Measurements from ENCODE around the gene PRRT1B. TPM values are rescaled to one million over a fixed set of nuclear protein-coding genes. Genes with fewer than 3 reads are reported as not detected.

The PRRT1B gene
- total and polyA plus RNA-seq, 2 of the 4 experiments (the other 2 are of a cell fraction): not detected

GRCh38 chr9:131583337-131583645 is 38.0 kb downstream of the PRRT1B start:
- Histone ChIP-seq H3K9me1 (ENCODE audit: insufficient read depth, low read length) (no peaks in the 10 kb centered on the region), H3K18ac (ENCODE audit: low read depth, low read length) (no peak overlapping the region), H4K20me1 (ENCODE audit: insufficient read depth, low read length) (no peaks in the 10 kb centered on the region), H3K4me1 (ENCODE audit: control insufficient read depth, insufficient read depth, low read length) (no peaks in the 10 kb centered on the region), H2BK5ac (ENCODE audit: low read depth, low read length, poor library complexity, severe bottlenecking) (no peak overlapping the region), H4K91ac (ENCODE audit: insufficient read depth, low read depth, low read length) (no peak overlapping the region), H2BK15ac (ENCODE audit: low read depth, low read length) (no peak overlapping the region), H3K9ac (ENCODE audit: low read depth, low read length) (no peak overlapping the region), H4K5ac (ENCODE audit: low read depth, low read length) (no peak overlapping the region), H3K4me2 (ENCODE audit: low read depth, low read length) (no peak overlapping the region), H2BK20ac (ENCODE audit: low read depth, low read length) (no peak overlapping the region), H3K23ac (ENCODE audit: low read depth, low read length) (no peak overlapping the region), H3K27me3 (ENCODE audit: control insufficient read depth, insufficient read depth, low read length) (no peaks in the 10 kb centered on the region), H4K8ac (ENCODE audit: low read depth in 2 of 2, low read length in 2 of 2) (no peak overlapping the region), H2AFZ (replicated peaks; ENCODE audit: low read length, poor library complexity) (no peak overlapping the region), H3K9me3 (ENCODE audit: control insufficient read depth, insufficient read depth, low read length) (no peaks in the 10 kb centered on the region), H2AK5ac (ENCODE audit: low read depth, low read length) (no peak overlapping the region), H3K4me3 (ENCODE audit: insufficient read depth, low read depth, low read length) (no peak overlapping the region), H3K79me1 (ENCODE audit: low read depth in 1 of 2, low read length in 2 of 2) (no peaks in the 10 kb centered on the region), H3K4ac (ENCODE audit: low read depth, low read length) (no peak overlapping the region), H2AK9ac (replicated peaks; ENCODE audit: low read depth, low read length, poor library complexity) (no peak overlapping the region), H3K56ac (ENCODE audit: extremely low read depth, insufficient read depth, low read length) (no peak overlapping the region), H3K36me3 (ENCODE audit: control insufficient read depth, insufficient read depth, low read length) (peaks cover 58% of the 10 kb centered on the region), H2BK120ac (ENCODE audit: low read depth, low read length) (no peak overlapping the region), H3K27ac (ENCODE audit: insufficient read depth, low read length) (no peak overlapping the region), H3K14ac (replicated peaks; ENCODE audit: low read depth, low read length) (no peak overlapping the region)
- DNase-seq: no peak
- in situ Hi-C loops (cut with MboI; ENCODE audit: low sequenced_read_pairs) (loop anchor here (25.0 kb wide), 1 partner anchor 679 kb away; no protein-coding TSS in a partner anchor), dilution Hi-C loops (cut with HindIII; ENCODE audit: low sequenced_read_pairs, unreplicated experiment) (no loop called here), intact Hi-C loops (cut with micrococcal nuclease) (no loop called here)
- POLR2A ChIA-PET (ENCODE audit: unreplicated experiment): no interaction called here
- BruUV-seq (replicated peaks): no TSS peak
- no peak for TF ChIP-seq ELK1 (IDR thresholded peaks at IDR 0.05; ENCODE audit: borderline replicate concordance, low read depth, low read length)
- TF ChIP-seq RAD21 (IDR thresholded peaks at IDR 0.05; ENCODE audit: low read length): no peak
- TF ChIP-seq POLR2A (IDR thresholded peaks at IDR 0.05; ENCODE audit: low read depth, low read length): no peak
- no peak for TF ChIP-seq CTCF (conservative IDR thresholded peaks at IDR 0.05; ENCODE audit: low read depth, low read length)
- TF ChIP-seq MXI1 (IDR thresholded peaks at IDR 0.05; ENCODE audit: borderline replicate concordance, low read depth, low read length): no peak
- TF ChIP-seq BHLHE40 (IDR thresholded peaks at IDR 0.05; ENCODE audit: low read depth, low read length): no peak
- no peak for TF ChIP-seq MAZ (IDR thresholded peaks at IDR 0.05; ENCODE audit: borderline replicate concordance, low read depth, low read length)
- TF ChIP-seq SMC3 (IDR thresholded peaks at IDR 0.05; ENCODE audit: low read depth, low read length): no peak
- no peak for TF ChIP-seq NFE2L2 (IDR thresholded peaks at IDR 0.05; ENCODE audit: low read depth, low read length)
- TF ChIP-seq USF2 (IDR thresholded peaks at IDR 0.05; ENCODE audit: low read depth, low read length): no peak
- no peak for TF ChIP-seq CHD1 (IDR thresholded peaks at IDR 0.05; ENCODE audit: low read depth, low read length)
- TF ChIP-seq FOS (IDR thresholded peaks at IDR 0.05; ENCODE audit: low read depth, low read length): no peak
- TF ChIP-seq RFX5 (IDR thresholded peaks at IDR 0.05; ENCODE audit: low read depth, low read length): no peak
- TF ChIP-seq RCOR1 (IDR thresholded peaks at IDR 0.05; ENCODE audit: insufficient replicate concordance, low read length): no peak
- TF ChIP-seq CEBPB (IDR thresholded peaks at IDR 0.05; ENCODE audit: low read depth, low read length): no peak
- no peak for TF ChIP-seq MAFK (IDR thresholded peaks at IDR 0.05; ENCODE audit: low read depth, low read length)
- no peak for ATAC-seq (ENCODE audit: low read depth)
- CTCF ChIA-PET: no interaction called here
- WGBS, 2 experiments (ENCODE audit: extremely low coverage in 2 of 2, insufficient read length in 1 of 2): 68% methylated on average over 3 of the region's 5 CpGs; no CpG with 5 or more reads in 1 of the 2 experiments

Measured in IMR-90 (cell line).